ENCODE results near the gene SRGN.
A peak's percentile ranks its signal among the peaks of the same experiment; 100 is the strongest.

Gene SRGN

DNA sequence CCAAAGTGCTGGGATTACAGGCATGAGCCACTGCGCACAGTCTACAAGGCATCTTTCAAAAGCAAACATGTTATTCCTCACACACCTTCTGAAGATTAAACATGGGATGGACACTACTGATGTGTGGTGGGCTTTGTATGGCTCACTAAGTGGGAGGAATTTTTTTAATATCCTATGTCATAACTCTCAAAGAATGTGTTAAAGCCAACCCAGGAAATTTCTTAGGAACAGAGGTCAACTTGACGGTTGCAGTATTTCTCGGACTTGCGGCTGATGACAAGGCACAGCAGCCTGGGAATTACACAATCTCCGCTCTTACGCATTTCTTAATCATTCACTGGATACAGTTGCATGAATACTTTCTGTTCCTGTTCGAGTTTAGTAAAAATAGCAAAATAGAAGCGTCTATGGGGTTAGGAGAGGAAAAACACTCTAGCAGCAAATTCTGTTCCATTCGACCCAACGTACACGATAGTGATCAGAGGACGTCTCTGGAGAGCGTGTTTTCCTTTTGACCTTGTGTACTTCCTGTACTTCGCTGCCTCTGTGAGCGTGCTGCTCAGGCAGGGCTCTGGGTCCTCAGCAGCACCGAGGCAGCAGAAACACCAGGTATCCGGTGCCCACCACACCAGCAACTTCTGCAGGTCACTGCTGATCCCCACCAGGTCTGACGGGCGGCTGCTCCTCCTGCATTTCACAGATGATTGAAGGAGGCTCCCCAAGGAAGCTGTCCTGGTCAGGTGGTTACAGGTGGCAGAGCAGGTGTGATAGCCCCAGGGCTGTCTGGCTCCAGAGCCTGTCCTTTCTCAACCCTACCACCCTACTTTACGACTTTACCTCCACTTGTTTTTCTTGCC, 26.4 kb upstream of the SRGN start:
- peak; percentile 72 for DNase-seq (ENCODE audit: low read depth, low spot score)

DNA sequence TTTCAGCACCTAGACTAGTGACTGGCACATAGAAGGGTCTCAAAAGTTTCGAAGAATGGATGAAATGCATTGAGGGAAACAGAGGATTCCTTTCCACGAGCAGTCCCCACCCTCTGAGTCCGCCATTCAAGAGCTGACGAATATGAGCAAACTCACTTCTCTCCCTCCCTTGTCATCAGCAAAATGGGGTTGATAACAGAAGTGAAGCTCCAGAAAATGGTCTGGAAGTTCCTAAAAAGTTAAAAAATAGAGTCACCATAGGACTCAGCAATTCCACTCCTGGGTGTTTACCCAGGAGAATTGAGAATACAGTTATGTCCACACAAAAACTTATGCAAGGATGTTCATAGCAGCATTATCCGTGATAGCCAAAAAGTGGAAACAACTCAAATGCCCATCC, 25.0 kb upstream of the SRGN start:
- no peak for DNase-seq (ENCODE audit: low read depth, low spot score)

DNA sequence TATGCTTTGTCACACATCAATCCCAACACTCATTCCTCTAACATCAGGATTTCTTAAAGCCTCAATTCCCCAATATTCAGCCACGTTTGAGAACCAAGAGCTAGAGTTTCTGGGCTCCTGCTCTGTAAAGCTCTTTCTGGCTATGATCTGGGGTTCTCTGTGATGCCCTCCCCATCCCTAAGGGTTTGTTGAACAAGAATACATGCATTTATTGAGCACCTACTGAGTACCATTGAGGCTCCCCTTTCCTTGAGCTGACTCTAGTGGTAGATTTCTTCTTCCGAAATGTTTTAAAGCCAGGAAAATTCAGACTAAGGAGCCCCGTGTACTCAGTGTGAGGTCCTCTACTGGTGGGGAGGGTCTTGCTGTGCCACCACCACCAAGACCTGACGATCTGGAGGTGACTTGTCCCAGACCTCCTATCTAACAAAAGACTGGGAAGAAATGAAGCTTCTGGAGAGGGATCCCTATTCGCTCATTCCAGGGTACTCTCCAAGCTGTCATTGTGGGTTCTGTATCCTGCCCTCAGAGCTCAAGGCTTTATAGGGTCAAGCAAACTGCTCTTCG, 23.1 kb upstream of the SRGN start:
- DNase-seq (ENCODE audit: low read depth, low spot score) = no peak

DNA sequence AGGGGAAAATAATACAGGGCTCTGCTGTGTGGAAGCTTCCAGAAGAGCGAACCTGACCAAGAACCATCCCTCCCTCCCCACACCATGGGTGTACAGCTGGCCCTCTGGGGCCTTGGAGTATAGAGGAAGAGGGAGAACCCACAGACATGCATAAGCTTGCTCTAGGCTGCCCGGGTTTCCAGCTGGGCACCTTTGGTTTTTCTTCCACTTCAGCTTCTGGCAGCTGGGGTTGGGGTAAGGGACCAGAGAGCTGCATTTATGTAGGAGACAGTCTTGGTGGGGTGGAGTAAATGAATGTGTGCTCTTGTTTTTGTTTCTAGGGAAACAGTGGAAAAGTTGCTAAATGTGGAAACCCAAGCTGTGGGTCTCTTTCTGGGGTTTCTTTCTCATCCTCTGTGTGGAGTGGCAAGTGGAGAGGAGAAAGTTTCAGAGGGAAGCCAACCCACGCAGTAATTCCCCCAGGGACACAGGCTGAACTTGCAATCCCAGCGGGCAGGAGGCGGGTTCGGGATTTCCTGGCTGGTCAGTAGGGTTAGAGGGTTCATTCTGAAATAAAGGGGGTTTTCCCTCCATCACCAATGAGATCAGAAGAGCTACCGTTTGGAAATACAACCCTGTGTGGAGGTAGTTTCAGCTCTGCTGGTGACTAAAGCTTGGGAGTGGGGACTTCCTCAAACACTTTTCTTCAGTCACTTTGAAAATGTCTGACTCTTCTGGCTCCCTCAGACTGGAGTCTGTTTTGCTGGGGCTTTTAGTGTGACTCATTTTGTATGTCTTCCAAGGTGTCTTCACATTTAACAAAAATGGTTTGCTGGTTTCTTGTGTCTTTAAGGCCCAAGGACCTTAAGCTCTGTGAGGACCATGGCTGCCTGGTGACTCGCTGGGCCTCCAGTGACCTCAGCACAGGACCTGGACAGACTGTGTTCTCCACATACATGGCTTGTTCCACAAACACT, 22.2 kb upstream of the SRGN start:
- DNase-seq (ENCODE audit: low read depth, low spot score) = no peak

- DNase-seq (ENCODE audit: low read depth, low spot score) = no peak
Measured at GRCh38 chr10:69067189-69067588, 20.7 kb upstream of the SRGN start.

- no peak for DNase-seq (ENCODE audit: low read depth, low spot score)
Measured at GRCh38 chr10:69068549-69068948, 19.4 kb upstream of the SRGN start.

- DNase-seq (ENCODE audit: low read depth, low spot score) = no peak
Measured at GRCh38 chr10:69069090-69070042, 18.5 kb upstream of the SRGN start.

DNA sequence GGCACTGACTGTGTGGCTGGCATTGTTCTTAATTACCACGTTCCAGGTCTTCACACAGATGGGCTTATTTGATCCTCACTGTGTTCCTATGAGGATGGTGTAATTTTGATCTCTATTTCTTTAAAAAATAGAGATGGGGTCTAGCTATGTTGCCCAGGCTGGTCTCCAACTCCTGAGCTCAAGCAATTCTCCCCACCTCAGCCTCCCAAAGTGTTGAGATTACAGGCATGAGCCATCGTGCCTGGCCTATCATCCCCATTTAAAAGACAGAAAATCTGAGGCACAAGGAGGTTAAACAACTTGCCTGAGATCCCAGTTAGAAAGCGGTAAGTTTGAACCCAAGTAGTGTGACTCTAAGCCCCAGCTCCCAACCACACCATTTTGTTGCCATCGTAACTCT, 17.0 kb upstream of the SRGN start:
- DNase-seq (ENCODE audit: low read depth, low spot score) = no peak

GRCh38 chr10:69071610-69072009, 16.3 kb upstream of the SRGN start:
- DNase-seq (ENCODE audit: low read depth, low spot score) = no peak

DNA sequence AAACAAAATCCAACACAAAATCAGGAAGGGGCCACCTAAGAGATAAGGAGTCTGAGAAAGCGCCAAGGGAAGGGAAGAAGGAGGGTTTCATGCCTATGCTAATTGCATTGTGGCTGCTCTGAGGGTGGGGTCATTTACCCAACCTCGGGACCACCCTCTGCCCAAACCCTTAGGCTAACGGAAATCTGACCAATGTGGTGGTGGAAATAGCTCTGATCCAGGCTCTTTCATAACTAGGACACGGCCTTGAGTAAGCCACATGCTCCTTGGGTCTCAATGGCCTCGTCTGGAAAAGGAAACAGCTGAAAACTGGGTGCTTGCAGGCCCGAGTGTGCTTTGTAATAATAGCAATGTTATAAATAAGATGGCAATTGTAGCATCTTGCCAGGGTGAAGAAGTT, 14.9 kb upstream of the SRGN start:
- no peak for DNase-seq (ENCODE audit: low read depth, low spot score)

DNA sequence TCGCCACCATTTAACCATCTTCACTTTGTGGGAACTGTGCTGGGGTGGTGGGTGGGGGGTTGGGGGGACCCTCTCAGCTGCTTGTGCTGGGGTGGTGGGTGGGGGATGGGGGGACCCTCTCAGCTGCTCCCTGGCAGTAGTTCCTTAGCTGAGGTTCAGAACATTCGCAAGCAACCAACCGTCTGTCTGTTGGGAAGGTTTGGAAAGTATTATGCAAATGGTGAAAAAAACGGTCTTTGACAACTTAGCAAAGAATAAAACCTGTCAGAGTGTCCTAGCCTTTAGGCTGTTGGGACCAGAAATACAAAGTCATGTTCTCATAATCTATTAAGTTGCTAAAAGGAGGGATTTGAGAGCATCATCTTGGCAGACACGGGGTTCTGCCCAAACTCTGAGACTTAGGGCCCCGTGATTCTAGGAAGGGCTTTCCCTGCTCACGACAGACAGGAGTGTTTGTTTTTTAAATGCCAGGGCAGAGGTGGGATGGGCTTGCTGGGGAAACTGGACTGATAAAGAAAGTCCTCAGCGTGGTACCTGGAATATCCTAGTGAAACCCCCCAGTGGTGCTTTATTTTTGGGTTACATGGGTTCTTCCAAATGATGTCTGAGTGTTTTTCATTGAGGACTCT, 14.1 kb upstream of the SRGN start:
- no peak for DNase-seq (ENCODE audit: low read depth, low spot score)

DNA sequence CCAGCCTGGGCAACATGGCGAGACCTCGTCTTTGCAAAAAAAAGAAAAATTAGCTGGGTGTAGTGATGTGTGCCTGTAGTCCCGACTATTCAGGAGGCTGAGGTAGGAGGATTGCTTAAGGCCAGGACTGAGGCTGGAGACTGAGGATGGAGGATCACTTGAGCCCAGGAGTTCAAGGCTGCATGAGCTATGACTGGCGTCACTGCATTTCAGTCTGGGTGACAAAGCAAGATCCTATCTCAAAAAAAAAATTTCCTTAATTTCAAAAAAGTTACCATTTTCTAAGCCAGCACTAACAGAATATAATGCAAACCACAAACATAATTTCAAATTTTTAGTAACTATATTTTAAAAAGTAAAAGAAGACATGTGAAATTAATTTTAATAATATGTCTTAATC, 13.4 kb upstream of the SRGN start:
- DNase-seq (ENCODE audit: low read depth, low spot score) = no peak

DNA sequence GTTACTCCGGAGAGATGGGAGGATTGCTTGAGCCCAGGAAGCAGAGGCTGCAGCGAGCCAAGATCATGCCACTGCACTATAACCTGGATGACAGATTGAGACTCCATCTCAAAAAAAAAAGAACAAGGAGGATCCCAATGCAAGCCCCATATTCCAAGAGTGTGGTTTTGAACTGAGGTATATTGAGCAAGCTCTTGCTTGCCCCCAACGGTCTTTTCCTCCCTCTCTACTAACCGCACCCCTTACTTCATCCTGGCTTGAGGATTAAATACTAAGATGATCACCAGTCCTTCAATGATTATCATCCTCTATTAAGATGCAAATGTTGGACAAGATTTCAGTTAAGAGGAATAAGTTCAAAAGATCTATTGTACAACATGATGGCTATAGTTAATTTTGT, 12.5 kb upstream of the SRGN start:
- no peak for DNase-seq (ENCODE audit: low read depth, low spot score)

DNA sequence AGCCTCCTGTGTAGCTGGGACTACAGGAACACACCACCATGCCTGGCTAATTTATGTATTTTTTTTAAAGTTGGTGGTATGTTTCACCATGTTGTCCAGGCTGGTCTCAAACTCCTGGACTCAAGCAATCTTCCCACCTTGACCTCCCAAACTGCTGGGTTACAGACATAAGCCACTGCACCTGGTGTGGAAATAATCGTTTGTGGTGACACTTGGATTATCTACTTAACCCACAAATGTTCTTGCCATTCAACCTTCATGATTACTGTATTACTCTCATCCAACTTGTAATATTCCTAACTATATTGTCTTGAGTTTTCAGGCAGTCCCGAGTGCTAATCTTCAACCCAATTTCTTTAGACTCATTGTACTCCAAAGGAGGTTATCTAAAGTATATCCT, 9.6 kb upstream of the SRGN start:
- DNase-seq (ENCODE audit: low read depth, low spot score) = no peak

GRCh38 chr10:69080226-69080625, 7.7 kb upstream of the SRGN start:
- DNase-seq (ENCODE audit: low read depth, low spot score) = no peak

DNA sequence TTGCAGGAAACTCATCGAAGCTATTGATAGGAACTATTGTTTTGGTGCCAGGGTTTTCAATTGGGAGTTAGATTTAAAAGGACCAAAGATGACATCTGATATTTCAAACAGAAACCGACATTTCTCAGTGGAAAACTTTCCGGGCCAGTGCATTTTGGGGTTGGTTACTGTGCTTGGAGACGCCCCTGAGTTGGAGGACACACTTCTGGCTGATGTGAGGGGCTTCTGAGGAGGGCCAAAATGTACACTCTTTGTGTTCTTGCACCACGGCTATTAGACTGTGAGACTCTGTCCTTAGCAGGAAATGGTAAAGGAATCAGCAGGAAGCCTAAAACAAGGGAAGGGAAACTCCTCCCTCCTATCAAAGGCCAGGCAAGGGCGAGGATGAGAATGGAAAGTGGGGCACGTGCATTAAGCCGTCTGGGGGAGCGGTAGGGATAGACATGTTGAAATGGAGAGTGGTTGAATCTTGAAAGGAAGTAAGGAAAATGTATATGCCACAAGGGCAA, 1.8 kb upstream of the SRGN start:
- no peak for DNase-seq (ENCODE audit: low read depth, low spot score)

GRCh38 chr10:69088471-69088769, 517 bp downstream of the SRGN start:
- no peak for DNase-seq (ENCODE audit: low read depth, low spot score)

DNA sequence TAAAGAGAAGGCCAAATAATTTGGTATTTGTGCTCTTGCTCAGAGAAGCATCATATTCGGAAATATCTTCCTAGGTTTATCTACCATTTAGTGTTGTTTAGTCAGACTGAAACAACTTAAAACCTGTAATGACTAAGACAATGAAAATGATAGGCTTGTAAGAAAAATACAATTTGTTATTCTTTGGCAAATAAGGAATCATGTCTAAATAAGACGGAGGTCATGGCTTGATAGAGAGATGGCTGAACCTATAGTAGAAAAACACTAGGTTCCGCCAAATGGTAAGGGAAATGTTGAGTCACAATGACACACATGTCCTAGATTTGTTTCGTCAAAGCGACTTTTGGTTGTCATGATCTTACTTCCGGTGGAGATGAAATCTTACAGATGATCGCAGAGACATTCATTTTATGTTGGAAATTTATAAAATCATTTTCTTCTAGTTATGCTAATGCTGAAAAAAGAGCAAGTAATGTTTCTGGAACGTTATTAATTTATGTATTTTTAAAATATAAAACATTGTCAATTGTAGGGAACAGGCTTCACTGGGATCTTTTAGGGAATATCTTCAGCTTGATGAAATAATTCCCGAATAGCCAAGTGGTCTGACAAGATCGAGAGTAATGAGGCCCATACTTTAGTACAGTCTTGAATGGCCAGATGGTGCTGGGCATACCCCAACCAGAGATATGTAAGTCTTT, 1.0 kb downstream of the SRGN start:
- no peak for DNase-seq (ENCODE audit: low read depth, low spot score)

- no peak for DNase-seq (ENCODE audit: low read depth, low spot score)
Measured at GRCh38 chr10:69089638-69090599, 2.0 kb downstream of the SRGN start.

Measured in smooth muscle cell of the brain vasculature (primary cell).